Endodermal cell (in vitro differentiated cells): ENCODE data around the gene PANK1. TPM values are rescaled to one million over a fixed set of nuclear protein-coding genes. Genes with fewer than 3 reads are reported as not detected.
A peak's percentile ranks its signal among the peaks of the same experiment; 100 is the strongest.
"Not testable (repeated sequence)": the region's sequence is repeated elsewhere in the genome, so short reads cannot be mapped to it uniquely, and the experiment has no call there.

Experiments
- DNase-seq: peaks from one replicate; pipeline ENCODE4 v3.0.0-alpha.2; 2017
- H3K27ac ChIP-seq: 2 replicates; pipeline ENCODE4 v1.5.1; 2013; ENCODE audit warnings: mild to moderate bottlenecking, low read depth, low read length, moderate library complexity
- H3K27me3 ChIP-seq: 2 replicates; pipeline ENCODE4 v1.6.1; 2013; ENCODE audit warnings: mild to moderate bottlenecking, low read length, moderate library complexity; ENCODE audit not compliant: insufficient read depth, control insufficient read depth, poor library complexity, severe bottlenecking
- H3K36me3 ChIP-seq: 2 replicates; pipeline ENCODE4 v1.7.0; 2013; ENCODE audit warnings: mild to moderate bottlenecking, low read length, moderate library complexity; ENCODE audit not compliant: control insufficient read depth, insufficient read depth
- H3K4me1 ChIP-seq: one replicate; pipeline ENCODE4 v1.7.0; 2013; ENCODE audit warnings: low read length; ENCODE audit not compliant: control insufficient read depth, insufficient read depth
- H3K4me3 ChIP-seq: 2 replicates; pipeline ENCODE4 v1.5.1; 2013; ENCODE audit warnings: mild to moderate bottlenecking, low read length, moderate library complexity
- H3K9ac ChIP-seq: 2 replicates; pipeline ENCODE4 v1.6.1; 2013; ENCODE audit warnings: mild to moderate bottlenecking, low read length, moderate library complexity; ENCODE audit not compliant: poor library complexity, severe bottlenecking; ENCODE audit errors: extremely low read depth
- H3K9me3 ChIP-seq: 2 replicates; pipeline ENCODE4 v1.6.1; 2013; ENCODE audit warnings: mild to moderate bottlenecking, low read length, moderate library complexity; ENCODE audit not compliant: control insufficient read depth
- H3K27ac Mint-ChIP-seq: 2 replicates; pipeline ENCODE4 v1.8.0; 2020; ENCODE audit warnings: mixed read lengths
- H3K27me3 Mint-ChIP-seq: 2 replicates; pipeline ENCODE4 v1.8.0; 2021; ENCODE audit warnings: mild to moderate bottlenecking, mixed read lengths; ENCODE audit not compliant: insufficient read depth
- H3K36me3 Mint-ChIP-seq: 2 replicates; pipeline ENCODE4 v1.8.0; 2020; ENCODE audit warnings: low read depth, mixed read lengths
- H3K4me1 Mint-ChIP-seq: 2 replicates; pipeline ENCODE4 v1.8.0; 2020; ENCODE audit warnings: mixed read lengths
- H3K4me3 Mint-ChIP-seq: 2 replicates; pipeline ENCODE4 v1.8.0; 2020; ENCODE audit warnings: mild to moderate bottlenecking, moderate library complexity, mixed read lengths
- H3K9me3 Mint-ChIP-seq: 2 replicates; pipeline ENCODE4 v1.8.0; 2020; ENCODE audit warnings: mild to moderate bottlenecking, mixed read lengths
- CTCF ChIP-seq: fragments of 200-600 bp; sonication (generic); conservative IDR thresholded peaks from 2 replicates; pipeline ENCODE4 v1.5.0; 2021; ENCODE audit warnings: antibody characterized with exemption, mild to moderate bottlenecking
- WGBS, 2 experiments: methylation state at CpG; one replicate each; pipeline versions ENCODE4 v1.1.5 to v1.1.7; 2013; ENCODE audit warnings: missing lambda C conversion rate in 2 of 2, mixed read lengths in 1 of 2; ENCODE audit not compliant: insufficient coverage in 1 of 2, insufficient read length in 1 of 2; 5-methylcytosine and 5-hydroxymethylcytosine counted together
- total RNA-seq, 2 donors: library from RNA; stranded (reverse); fragmentation: NEBNext Ultra II Directional in 1 of 2; extraction: Animal tissue kit (Norgen Biotek cat#: 25700) in 1 of 2; gene quantifications; 2 replicates in 1 of 2; 3 replicates in 1 of 2; pipeline ENCODE4 v1.2.1, GENCODE V29; 2021

PANK1 gene
- total RNA-seq, 2 donors from 2014 or later, result 23.4 to 28.8 TPM

- peaks cover under 1% of the 10 kb centered on the region for H3K4me1 ChIP-seq
- no peak overlapping the region for H3K4me3 ChIP-seq
- no peak overlapping the region for H3K27ac ChIP-seq
- no peaks in the 10 kb centered on the region for H3K27me3 ChIP-seq
- peaks cover 4% of the 10 kb centered on the region for H3K4me1 Mint-ChIP-seq
- H3K36me3 Mint-ChIP-seq, result peaks cover 51% of the 10 kb centered on the region
- peaks cover 58% of the 10 kb centered on the region for H3K9me3 Mint-ChIP-seq
- TF ChIP-seq CTCF, result no peak
- no peak overlapping the region for H3K4me3 Mint-ChIP-seq
- DNase-seq, result no peak
- WGBS, 2 experiments, result 97% methylated on average over 3 of the region's 3 CpGs; no CpG with 5 or more reads in 1 of the 2 experiments
- H3K9me3 ChIP-seq, result peaks cover 43% of the 10 kb centered on the region
- no peak overlapping the region for H3K9ac ChIP-seq
- no peak overlapping the region for H3K27ac Mint-ChIP-seq
- H3K27me3 Mint-ChIP-seq, result no peaks in the 10 kb centered on the region
- H3K36me3 ChIP-seq, result peaks cover 6% of the 10 kb centered on the region
Measured at GRCh38 chr10:89621438-89621837, 23.6 kb downstream of the PANK1 start.

GRCh38 chr10:89620296-89620695, 24.7 kb downstream of the PANK1 start:
- not testable (repeated sequence) for H3K27ac Mint-ChIP-seq, H3K4me1 ChIP-seq, H3K27me3 Mint-ChIP-seq, H3K27ac ChIP-seq, H3K4me3 Mint-ChIP-seq, H3K9ac ChIP-seq, H3K4me1 Mint-ChIP-seq, H3K27me3 ChIP-seq, H3K36me3 ChIP-seq
- H3K36me3 Mint-ChIP-seq, result peaks cover 45% of the 10 kb centered on the region
- peak; percentile 64 for DNase-seq
- H3K4me3 ChIP-seq, result peak overlapping the region; percentile 45
- 80 to 81% methylated on average over 6 of the region's 6 CpGs for WGBS, 2 experiments
- peaks cover 43% of the 10 kb centered on the region for H3K9me3 ChIP-seq
- H3K9me3 Mint-ChIP-seq, result peaks cover 58% of the 10 kb centered on the region

- Histone ChIP-seq H3K4me1 (no peaks in the 10 kb centered on the region), H3K27me3 (no peaks in the 10 kb centered on the region), H3K36me3 (peaks cover 10% of the 10 kb centered on the region), H3K9ac (no peak overlapping the region), H3K9me3 (peaks cover 24% of the 10 kb centered on the region), H3K27ac (no peak overlapping the region), H3K4me3 (no peak overlapping the region)
- WGBS, 2 experiments, result 94% methylated on average over 1 of the region's 1 CpG; no CpG with 5 or more reads in 1 of the 2 experiments
- no peak overlapping the region for H3K27ac Mint-ChIP-seq
- H3K9me3 Mint-ChIP-seq, result peaks cover 28% of the 10 kb centered on the region
- DNase-seq, result no peak
- no peaks in the 10 kb centered on the region for H3K27me3 Mint-ChIP-seq
- peaks cover 40% of the 10 kb centered on the region for H3K36me3 Mint-ChIP-seq
- no peak for TF ChIP-seq CTCF
- peaks cover 15% of the 10 kb centered on the region for H3K4me1 Mint-ChIP-seq
- no peak overlapping the region for H3K4me3 Mint-ChIP-seq
Measured at GRCh38 chr10:89615824-89616223, 29.2 kb downstream of the PANK1 start.

GRCh38 chr10:89615112-89615511, 29.9 kb downstream of the PANK1 start:
- no peak for DNase-seq
- Histone ChIP-seq H3K27ac (no peak overlapping the region), H3K4me3 (no peak overlapping the region), H3K9ac (no peak overlapping the region), H3K27me3 (no peaks in the 10 kb centered on the region), H3K36me3 (peaks cover 17% of the 10 kb centered on the region), H3K4me1 (no peaks in the 10 kb centered on the region), H3K9me3 (peaks cover 17% of the 10 kb centered on the region)
- H3K27me3 Mint-ChIP-seq, result no peaks in the 10 kb centered on the region
- no peak for TF ChIP-seq CTCF
- no peak overlapping the region for H3K4me3 Mint-ChIP-seq
- peaks cover 17% of the 10 kb centered on the region for H3K4me1 Mint-ChIP-seq
- H3K9me3 Mint-ChIP-seq, result peaks cover 21% of the 10 kb centered on the region
- H3K27ac Mint-ChIP-seq, result no peak overlapping the region
- WGBS, 2 experiments, result 86 to 100% methylated on average over 1 to 3 of the region's 3 CpGs
- H3K36me3 Mint-ChIP-seq, result peaks cover 41% of the 10 kb centered on the region
